ENCODE data around the gene RRP9. TPM values are rescaled to one million over a fixed set of nuclear protein-coding genes. Genes with fewer than 3 reads are reported as not detected.

RRP9 gene
- total RNA-seq, 1 experiment from 2014 or later: 32.3 TPM

- Histone ChIP-seq H3K27me3 (replicated peaks; ENCODE audit: insufficient read depth, low read depth, low read length, poor library complexity) (no peaks in the 10 kb centered on the region), H3K27ac (ENCODE audit: low read depth, low read length, poor library complexity, severe bottlenecking) (no peak overlapping the region), H3K9me3 (ENCODE audit: low read depth, low read length, poor library complexity, severe bottlenecking) (no peaks in the 10 kb centered on the region), H3K4me3 (ENCODE audit: low read depth, low read length, poor library complexity, severe bottlenecking) (no peak overlapping the region), H3K4me1 (ENCODE audit: insufficient read depth, low read length, poor library complexity, severe bottlenecking) (peaks cover 6% of the 10 kb centered on the region), H3K36me3 (ENCODE audit: insufficient read depth, low read length, poor library complexity, severe bottlenecking) (peaks cover 9% of the 10 kb centered on the region)
- ChIA-PET POLR2A (ENCODE audit: low non-redundant PET) (interaction anchor here (0.5 kb wide), 1 partner anchor 170 kb away, joined by 3 read pairs; no protein-coding TSS in a partner anchor), CTCF (no interaction called here)
- TF ChIP-seq CTCF (conservative IDR thresholded peaks at IDR 0.05; ENCODE audit: low read depth, low read length) (no peak), EZH2 (IDR thresholded peaks at IDR 0.05; ENCODE audit: borderline replicate concordance, low read depth, low read length, poor library complexity, severe bottlenecking) (no peak)
- DNase-seq (ENCODE audit: low spot score): no peak
- intact Hi-C loops (cut with micrococcal nuclease; ENCODE audit: unreplicated experiment): no loop called here
- no TSS peak for BruUV-seq (replicated peaks)
Observed at GRCh38 chr3:51987568-51987967, 45.9 kb upstream of the RRP9 start.

- Histone ChIP-seq H3K9me3 (ENCODE audit: low read depth, low read length, poor library complexity, severe bottlenecking) (no peaks in the 10 kb centered on the region), H3K27ac (ENCODE audit: low read depth, low read length, poor library complexity, severe bottlenecking) (no peak overlapping the region), H3K4me3 (ENCODE audit: low read depth, low read length, poor library complexity, severe bottlenecking) (no peak overlapping the region), H3K27me3 (replicated peaks; ENCODE audit: insufficient read depth, low read depth, low read length, poor library complexity) (no peaks in the 10 kb centered on the region), H3K4me1 (ENCODE audit: insufficient read depth, low read length, poor library complexity, severe bottlenecking) (peaks cover 6% of the 10 kb centered on the region), H3K36me3 (ENCODE audit: insufficient read depth, low read length, poor library complexity, severe bottlenecking) (no peaks in the 10 kb centered on the region)
- POLR2A ChIA-PET (ENCODE audit: low non-redundant PET): no interaction called here
- TF ChIP-seq EZH2 (IDR thresholded peaks at IDR 0.05; ENCODE audit: borderline replicate concordance, low read depth, low read length, poor library complexity, severe bottlenecking) (no peak), CTCF (conservative IDR thresholded peaks at IDR 0.05; ENCODE audit: low read depth, low read length) (no peak)
- no TSS peak for BruUV-seq (replicated peaks)
- CTCF ChIA-PET: no interaction called here
- no peak for DNase-seq (ENCODE audit: low spot score)
- intact Hi-C loops (cut with micrococcal nuclease; ENCODE audit: unreplicated experiment): no loop called here
Observed at GRCh38 chr3:51986010-51986947, 44.6 kb upstream of the RRP9 start.

GRCh38 chr3:51985063-51985462, 43.4 kb upstream of the RRP9 start:
- intact Hi-C loops (cut with micrococcal nuclease; ENCODE audit: unreplicated experiment): no loop called here
- ChIA-PET POLR2A (ENCODE audit: low non-redundant PET) (no interaction called here), CTCF (interaction anchor here (0.5 kb wide), 1 partner anchor 13 kb away, joined by 4 read pairs; no protein-coding TSS in a partner anchor)

More at GRCh38 chr3:51985063-51985462, 43.4 kb upstream of the RRP9 start:
- H3K27ac ChIP-seq (ENCODE audit: low read depth, low read length, poor library complexity, severe bottlenecking): no peak overlapping the region
- no peaks in the 10 kb centered on the region for H3K9me3 ChIP-seq (ENCODE audit: low read depth, low read length, poor library complexity, severe bottlenecking)
- no peak for DNase-seq (ENCODE audit: low spot score)
- no TSS peak for BruUV-seq (replicated peaks)
- TF ChIP-seq CTCF (conservative IDR thresholded peaks at IDR 0.05; ENCODE audit: low read depth, low read length) (no peak), EZH2 (IDR thresholded peaks at IDR 0.05; ENCODE audit: borderline replicate concordance, low read depth, low read length, poor library complexity, severe bottlenecking) (no peak)
- H3K36me3 ChIP-seq (ENCODE audit: insufficient read depth, low read length, poor library complexity, severe bottlenecking): no peaks in the 10 kb centered on the region
- H3K27me3 ChIP-seq (replicated peaks; ENCODE audit: insufficient read depth, low read depth, low read length, poor library complexity): no peaks in the 10 kb centered on the region
- no peak overlapping the region for H3K4me3 ChIP-seq (ENCODE audit: low read depth, low read length, poor library complexity, severe bottlenecking)
- H3K4me1 ChIP-seq (ENCODE audit: insufficient read depth, low read length, poor library complexity, severe bottlenecking): peaks cover 6% of the 10 kb centered on the region
